Vagina (tissue), 2 donors: Measurements from ENCODE around the gene EMD.

Experiments
- CTCF ChIP-seq, 3 experiments: fragments of 450-650 bp in 2 of 3; fragments of 200-600 bp in 1 of 3; sonication (generic) in 1 of 3; IDR thresholded peaks; one replicate each; pipeline ENCODE4 v1.5.1; 2017 to 2019; ENCODE audit warnings: antibody characterized with exemption in 3 of 3, mild to moderate bottlenecking in 2 of 3, moderate library complexity in 2 of 3
- POLR2A ChIP-seq, 2 donors: fragments of 450-650 bp; IDR thresholded peaks; one replicate each; pipeline ENCODE4 v1.6.1; 2017; ENCODE audit warnings: antibody characterized with exemption in 2 of 2, mild to moderate bottlenecking in 2 of 2, moderate library complexity in 2 of 2
- POLR2AphosphoS5 ChIP-seq, 2 donors: sonication (generic); formaldehyde crosslinking; IDR thresholded peaks; one replicate each; pipeline ENCODE4 v1.9.0; 2017; ENCODE audit warnings: antibody characterized with exemption in 2 of 2, mild to moderate bottlenecking in 2 of 2, low read depth in 1 of 2; ENCODE audit not compliant: insufficient read depth in 1 of 2

- TF ChIP-seq CTCF (IDR thresholded peaks at IDR 0.05) (no peak), POLR2A (IDR thresholded peaks at IDR 0.05) (no peak), POLR2AphosphoS5 (IDR thresholded peaks at IDR 0.05; ENCODE audit: insufficient read depth in 1 of 2, low read depth in 1 of 2) (no peak)
Measured at GRCh38 chrX:154354013-154354412, 25.1 kb upstream of the EMD start.
